VCaP (cell line): Measurements from ENCODE around the gene LEMD2.

Experiments used
- H3K27ac ChIP-seq: fragments of 450-650 bp; 2 replicates; pipeline ENCODE4 v1.5.1; 2017
- TF ChIP-seq, protein P1 (sequence below): fragments of 450-650 bp; conservative IDR thresholded peaks from 2 replicates; pipeline ENCODE4 v1.5.1; 2017; ENCODE audit warnings: mild to moderate bottlenecking, moderate library complexity

The LEMD2 gene

DNA sequence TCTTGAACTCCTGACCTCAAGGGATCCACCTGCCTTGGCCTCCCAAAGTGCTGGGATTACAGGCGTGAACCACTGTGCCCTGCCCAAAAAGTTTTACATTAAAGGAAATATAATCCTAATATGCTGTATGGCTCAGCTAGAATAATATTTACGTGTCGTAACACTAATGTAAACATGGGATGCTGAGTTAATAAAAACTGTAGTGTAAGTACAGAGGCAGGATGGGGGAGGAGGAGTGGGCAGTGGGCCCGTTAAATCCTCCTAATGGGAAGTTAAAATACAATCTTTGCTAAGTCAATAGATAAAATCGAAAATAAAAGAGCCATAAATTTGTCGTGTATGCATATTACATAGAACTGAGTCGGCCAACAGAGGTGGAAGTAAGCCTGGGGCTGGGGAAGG is 30.1 kb downstream of the LEMD2 start:
- peak overlapping the region; percentile 76 for H3K27ac ChIP-seq

DNA sequence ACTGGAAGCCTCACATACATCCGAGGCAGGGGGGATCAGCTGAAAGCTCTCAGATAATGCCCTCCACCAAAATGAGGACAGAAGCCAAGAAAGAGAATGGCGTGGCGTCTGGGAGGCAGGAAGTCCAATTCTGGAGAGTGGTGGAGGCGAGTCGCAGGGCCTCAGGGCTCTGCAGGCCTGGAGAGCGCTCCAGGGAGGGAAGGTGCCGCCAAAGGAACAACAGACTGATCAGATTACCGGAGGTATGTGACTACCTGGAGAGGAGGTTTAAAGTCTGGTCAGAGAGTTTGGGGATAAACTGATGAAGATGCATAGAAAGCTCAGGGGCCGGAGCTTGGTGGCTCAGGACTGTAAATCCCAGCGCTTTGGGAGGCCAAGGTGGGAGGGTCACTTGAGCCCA is 31.0 kb downstream of the LEMD2 start:
- TF ChIP-seq, protein P1, sequence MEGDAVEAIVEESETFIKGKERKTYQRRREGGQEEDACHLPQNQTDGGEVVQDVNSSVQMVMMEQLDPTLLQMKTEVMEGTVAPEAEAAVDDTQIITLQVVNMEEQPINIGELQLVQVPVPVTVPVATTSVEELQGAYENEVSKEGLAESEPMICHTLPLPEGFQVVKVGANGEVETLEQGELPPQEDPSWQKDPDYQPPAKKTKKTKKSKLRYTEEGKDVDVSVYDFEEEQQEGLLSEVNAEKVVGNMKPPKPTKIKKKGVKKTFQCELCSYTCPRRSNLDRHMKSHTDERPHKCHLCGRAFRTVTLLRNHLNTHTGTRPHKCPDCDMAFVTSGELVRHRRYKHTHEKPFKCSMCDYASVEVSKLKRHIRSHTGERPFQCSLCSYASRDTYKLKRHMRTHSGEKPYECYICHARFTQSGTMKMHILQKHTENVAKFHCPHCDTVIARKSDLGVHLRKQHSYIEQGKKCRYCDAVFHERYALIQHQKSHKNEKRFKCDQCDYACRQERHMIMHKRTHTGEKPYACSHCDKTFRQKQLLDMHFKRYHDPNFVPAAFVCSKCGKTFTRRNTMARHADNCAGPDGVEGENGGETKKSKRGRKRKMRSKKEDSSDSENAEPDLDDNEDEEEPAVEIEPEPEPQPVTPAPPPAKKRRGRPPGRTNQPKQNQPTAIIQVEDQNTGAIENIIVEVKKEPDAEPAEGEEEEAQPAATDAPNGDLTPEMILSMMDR = no peak
- peak overlapping the region; percentile 76 for H3K27ac ChIP-seq

More for the DNA sequence above, 30.1 kb downstream of the LEMD2 start:
- TF ChIP-seq, protein P1 = no peak

DNA sequence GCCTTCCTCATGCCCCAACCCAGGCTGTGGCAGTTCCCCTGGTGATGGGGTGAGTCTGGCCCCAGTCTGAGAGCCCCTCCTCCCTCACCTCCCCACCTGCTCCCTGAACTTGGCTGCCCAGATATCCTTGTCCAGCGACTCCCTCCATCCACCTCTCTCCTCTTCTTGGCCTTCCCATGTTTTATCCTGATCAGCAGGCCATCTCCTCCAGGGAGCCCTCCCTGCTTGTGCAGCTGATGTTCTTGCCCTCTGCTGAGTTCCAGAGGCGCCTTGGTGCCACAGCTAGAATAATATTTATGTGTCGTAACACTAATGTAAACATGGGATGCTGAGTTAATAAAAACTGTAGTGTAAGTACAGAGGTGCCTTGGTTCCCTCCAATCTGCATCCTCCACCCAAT is 31.8 kb downstream of the LEMD2 start:
- TF ChIP-seq, protein P1 = no peak
- H3K27ac ChIP-seq = peak overlapping the region; percentile 76; the same call in 1 of the 2 replicates

DNA sequence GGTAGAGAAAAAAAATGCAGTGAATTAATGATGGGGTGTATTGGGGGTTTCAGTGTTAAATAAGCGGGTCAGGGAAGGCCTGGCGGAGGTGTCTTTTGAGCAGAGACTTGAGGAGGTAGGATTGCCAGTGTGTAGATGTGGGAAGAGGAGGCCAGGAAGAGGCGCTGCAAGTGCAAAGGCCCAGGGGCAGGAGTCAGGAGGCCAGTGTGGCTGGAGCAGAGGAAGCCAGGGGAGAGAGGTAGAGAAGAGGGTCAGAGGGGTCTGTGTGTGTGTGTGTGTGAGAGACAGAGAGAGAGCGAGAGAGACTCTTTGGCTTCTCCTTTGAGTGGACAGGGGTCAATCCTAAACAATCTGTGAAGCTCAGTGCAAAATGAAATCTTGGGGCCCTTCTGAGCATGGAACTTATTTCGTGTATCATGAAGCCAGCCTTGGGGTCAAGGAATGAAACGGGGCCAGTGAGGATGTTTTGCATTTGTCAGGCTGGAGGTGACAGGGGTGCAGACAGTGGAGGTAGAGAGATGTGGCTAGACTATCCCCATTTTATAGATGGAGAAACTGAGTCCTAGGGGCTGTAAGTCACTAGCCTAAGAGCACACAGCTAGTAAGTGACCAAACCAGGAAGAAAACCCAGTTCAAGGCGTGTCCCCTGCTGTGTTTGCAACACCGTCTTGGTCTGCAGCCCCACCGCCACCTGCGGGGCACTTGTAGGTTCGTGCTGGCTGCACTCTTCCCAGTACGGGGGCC is 32.5 kb downstream of the LEMD2 start:
- TF ChIP-seq, protein P1 = no peak

DNA sequence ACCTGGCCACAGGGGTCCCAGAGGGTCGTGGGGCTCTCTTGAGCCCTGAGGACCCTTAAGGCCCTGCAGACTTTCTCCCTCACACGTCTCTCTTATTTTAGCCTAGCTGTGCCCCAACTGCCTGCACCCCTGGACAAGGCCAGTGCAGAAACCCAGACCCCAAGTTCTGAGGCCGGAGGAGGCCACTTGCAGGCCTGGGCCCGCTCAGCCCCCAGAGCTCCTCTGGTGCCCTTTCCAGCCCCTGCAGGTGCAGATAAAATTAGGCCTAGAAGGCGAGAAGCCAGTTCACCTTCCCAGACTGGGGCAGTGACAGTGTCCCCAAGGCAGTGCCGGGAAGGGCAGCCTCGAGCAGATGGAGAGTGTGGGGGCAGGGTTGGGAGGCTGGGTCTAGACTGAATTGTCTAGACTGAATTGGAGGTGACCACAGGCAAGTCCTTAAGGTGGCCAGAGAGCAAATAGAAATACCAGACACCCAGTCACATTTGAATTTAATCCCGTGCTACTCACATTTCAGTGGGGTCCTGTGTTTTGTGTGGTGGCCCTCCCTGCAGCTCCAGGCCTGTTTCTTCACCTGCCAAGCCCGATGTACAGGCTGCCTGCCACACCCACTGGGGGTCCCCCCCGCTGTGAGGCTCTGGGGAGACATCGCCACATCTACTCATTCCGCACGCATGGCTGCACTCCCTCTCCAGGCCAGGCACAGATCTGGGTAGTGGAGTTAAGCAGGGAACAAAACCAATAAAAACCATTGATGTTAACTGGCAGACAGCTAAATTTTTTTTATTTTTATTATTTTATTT is 33.7 kb downstream of the LEMD2 start:
- TF ChIP-seq, protein P1 = peak; percentile 15; the same call in 1 of the 2 replicates
- H3K27ac ChIP-seq = peak overlapping the region; percentile 76

More for the DNA sequence above, 32.5 kb downstream of the LEMD2 start:
- peak overlapping the region; percentile 76; the same call in 1 of the 2 replicates for H3K27ac ChIP-seq

DNA sequence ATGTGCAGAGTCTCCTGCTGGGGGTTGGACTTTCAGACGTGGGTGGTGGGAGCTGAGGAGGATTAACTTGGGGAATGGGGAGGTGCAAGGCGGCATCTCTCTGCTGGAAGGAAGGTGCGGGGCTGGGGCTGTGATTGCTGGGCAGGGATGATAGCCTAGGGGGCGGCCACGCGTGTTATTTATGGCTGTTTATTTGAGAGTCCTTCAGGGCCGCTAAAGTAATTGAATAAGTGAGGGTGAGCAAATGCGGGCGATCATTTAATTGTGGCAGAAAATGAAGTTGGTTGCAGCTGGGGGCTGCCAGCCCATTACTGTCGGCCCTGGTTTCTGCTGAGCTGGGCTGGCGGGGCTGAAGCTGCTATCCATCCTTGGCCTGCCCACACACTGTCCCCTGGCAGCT is 34.7 kb downstream of the LEMD2 start:
- H3K27ac ChIP-seq = peak overlapping the region; percentile 76; the same call in 1 of the 2 replicates
- TF ChIP-seq, protein P1 = no peak

DNA sequence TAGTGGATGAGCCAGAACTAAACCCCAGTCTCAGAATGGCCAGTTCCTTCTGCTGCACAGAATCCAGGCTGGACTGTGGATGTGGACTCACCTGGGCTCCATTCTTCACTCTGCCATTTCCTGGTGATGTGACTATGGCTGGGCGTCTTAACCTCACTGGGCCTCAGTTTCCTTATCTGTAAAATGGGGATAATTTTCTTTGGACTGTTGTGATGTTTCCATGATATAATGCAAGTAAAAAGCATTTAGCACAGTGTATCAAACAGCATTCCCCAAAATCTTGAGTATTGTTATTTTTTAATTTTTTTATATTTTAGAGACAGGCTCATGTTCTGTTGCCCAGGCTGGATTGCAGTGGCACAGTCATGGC is 36.3 kb downstream of the LEMD2 start:
- peak overlapping the region; percentile 21; the same call in 1 of the 2 replicates for H3K27ac ChIP-seq
- TF ChIP-seq, protein P1 = no peak
